ENCODE measurements around the gene PSMD3. TPM values are rescaled to one million over a fixed set of nuclear protein-coding genes. Genes with fewer than 3 reads are reported as not detected.

The PSMD3 gene
- total and polyA plus RNA-seq, 2 donors (not counting 1 experiment from before 2014, with no cell fraction given), result 55.5 to 66.9 TPM

- no peak overlapping the region for H3K27ac ChIP-seq (ENCODE audit: insufficient read depth, low read length)
- H3K9me3 ChIP-seq (ENCODE audit: control insufficient read depth, insufficient read depth, low read depth, low read length), result no peaks in the 10 kb centered on the region
- H2AFZ ChIP-seq (ENCODE audit: low read length), result no peak overlapping the region
- DNase-seq (ENCODE audit: low read depth in 2 of 2), result no peak
- H4K20me1 ChIP-seq (ENCODE audit: control insufficient read depth, extremely low read depth, insufficient read depth, low read length), result no peaks in the 10 kb centered on the region
- no peak overlapping the region for H3K4me2 ChIP-seq (ENCODE audit: extremely low read depth, insufficient read depth, low read length)
- H3K27me3 ChIP-seq (ENCODE audit: control insufficient read depth, insufficient read depth, low read length), result peaks cover 31% of the 10 kb centered on the region
- H3K4me3 ChIP-seq (replicated peaks in 1 of 4; ENCODE audit: control extremely low read depth in 1 of 4, insufficient read depth in 1 of 4, low read depth in 3 of 4, low read length in 4 of 4), result no peak overlapping the region
- TF ChIP-seq, protein P1, sequence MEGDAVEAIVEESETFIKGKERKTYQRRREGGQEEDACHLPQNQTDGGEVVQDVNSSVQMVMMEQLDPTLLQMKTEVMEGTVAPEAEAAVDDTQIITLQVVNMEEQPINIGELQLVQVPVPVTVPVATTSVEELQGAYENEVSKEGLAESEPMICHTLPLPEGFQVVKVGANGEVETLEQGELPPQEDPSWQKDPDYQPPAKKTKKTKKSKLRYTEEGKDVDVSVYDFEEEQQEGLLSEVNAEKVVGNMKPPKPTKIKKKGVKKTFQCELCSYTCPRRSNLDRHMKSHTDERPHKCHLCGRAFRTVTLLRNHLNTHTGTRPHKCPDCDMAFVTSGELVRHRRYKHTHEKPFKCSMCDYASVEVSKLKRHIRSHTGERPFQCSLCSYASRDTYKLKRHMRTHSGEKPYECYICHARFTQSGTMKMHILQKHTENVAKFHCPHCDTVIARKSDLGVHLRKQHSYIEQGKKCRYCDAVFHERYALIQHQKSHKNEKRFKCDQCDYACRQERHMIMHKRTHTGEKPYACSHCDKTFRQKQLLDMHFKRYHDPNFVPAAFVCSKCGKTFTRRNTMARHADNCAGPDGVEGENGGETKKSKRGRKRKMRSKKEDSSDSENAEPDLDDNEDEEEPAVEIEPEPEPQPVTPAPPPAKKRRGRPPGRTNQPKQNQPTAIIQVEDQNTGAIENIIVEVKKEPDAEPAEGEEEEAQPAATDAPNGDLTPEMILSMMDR (conservative IDR thresholded peaks at IDR 0.05 in 1 of 2, IDR thresholded peaks at IDR 0.05 in 1 of 2; ENCODE audit: low read depth in 1 of 2, low read length in 2 of 2), result no peak
- no peak for TF ChIP-seq EZH2 (IDR thresholded peaks at IDR 0.05; ENCODE audit: low read length, missing control alignments)
- no peak overlapping the region for H3K9ac ChIP-seq (ENCODE audit: insufficient read depth, low read length)
- H3K36me3 ChIP-seq (ENCODE audit: control insufficient read depth, insufficient read depth, low read length), result no peaks in the 10 kb centered on the region
- H3K79me2 ChIP-seq (ENCODE audit: control insufficient read depth, insufficient read depth, low read length), result no peaks in the 10 kb centered on the region
- H3K4me1 ChIP-seq (ENCODE audit: control insufficient read depth, extremely low read depth, insufficient read depth, low read length), result no peaks in the 10 kb centered on the region
Observed at GRCh38 chr17:39968761-39969160, 11.8 kb upstream of the PSMD3 start.

DNA sequence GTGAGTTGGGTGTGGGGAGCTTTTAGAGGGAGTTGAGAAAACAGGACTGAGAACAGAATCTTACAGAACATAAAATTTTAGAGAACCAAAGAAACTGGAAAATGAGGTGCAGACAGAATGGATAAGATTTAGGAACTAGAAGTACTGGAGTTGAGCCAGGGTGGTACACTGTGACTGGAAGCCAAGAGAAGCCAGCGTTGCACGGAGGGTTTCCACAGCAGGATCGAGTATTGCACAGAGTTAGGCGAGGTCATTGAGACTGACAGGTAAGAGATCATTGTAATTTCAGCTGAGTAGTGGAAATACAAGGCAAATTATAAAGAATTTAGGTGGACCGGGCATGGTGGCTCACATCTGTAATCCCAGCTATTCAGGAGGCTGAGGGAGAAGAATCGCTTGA is 11.2 kb upstream of the PSMD3 start:
- Histone ChIP-seq H4K20me1 (ENCODE audit: control insufficient read depth, extremely low read depth, insufficient read depth, low read length) (no peaks in the 10 kb centered on the region), H3K9me3 (ENCODE audit: control insufficient read depth, insufficient read depth, low read depth, low read length) (no peaks in the 10 kb centered on the region), H3K79me2 (ENCODE audit: control insufficient read depth, insufficient read depth, low read length) (no peaks in the 10 kb centered on the region), H3K9ac (ENCODE audit: insufficient read depth, low read length) (no peak overlapping the region), H3K36me3 (ENCODE audit: control insufficient read depth, insufficient read depth, low read length) (no peaks in the 10 kb centered on the region), H3K4me1 (ENCODE audit: control insufficient read depth, extremely low read depth, insufficient read depth, low read length) (no peaks in the 10 kb centered on the region), H3K4me3 (replicated peaks in 1 of 4; ENCODE audit: control extremely low read depth in 1 of 4, insufficient read depth in 1 of 4, low read depth in 3 of 4, low read length in 4 of 4) (no peak overlapping the region), H3K27me3 (ENCODE audit: control insufficient read depth, insufficient read depth, low read length) (peaks cover 31% of the 10 kb centered on the region), H3K27ac (ENCODE audit: insufficient read depth, low read length) (no peak overlapping the region), H3K4me2 (ENCODE audit: extremely low read depth, insufficient read depth, low read length) (no peak overlapping the region), H2AFZ (ENCODE audit: low read length) (no peak overlapping the region)
- TF ChIP-seq, protein P1 (conservative IDR thresholded peaks at IDR 0.05 in 1 of 2, IDR thresholded peaks at IDR 0.05 in 1 of 2; ENCODE audit: low read depth in 1 of 2, low read length in 2 of 2), result no peak
- TF ChIP-seq EZH2 (IDR thresholded peaks at IDR 0.05; ENCODE audit: low read length, missing control alignments), result no peak
- DNase-seq (ENCODE audit: low read depth in 2 of 2), result no peak

GRCh38 chr17:39970157-39970692 is 10.4 kb upstream of the PSMD3 start:
- TF ChIP-seq, protein P1 (conservative IDR thresholded peaks at IDR 0.05 in 1 of 2, IDR thresholded peaks at IDR 0.05 in 1 of 2; ENCODE audit: low read depth in 1 of 2, low read length in 2 of 2), result no peak
- no peak for TF ChIP-seq EZH2 (IDR thresholded peaks at IDR 0.05; ENCODE audit: low read length, missing control alignments)
- Histone ChIP-seq H3K4me2 (ENCODE audit: extremely low read depth, insufficient read depth, low read length) (no peak overlapping the region), H3K36me3 (ENCODE audit: control insufficient read depth, insufficient read depth, low read length) (no peaks in the 10 kb centered on the region), H3K9ac (ENCODE audit: insufficient read depth, low read length) (no peak overlapping the region), H3K9me3 (ENCODE audit: control insufficient read depth, insufficient read depth, low read depth, low read length) (no peaks in the 10 kb centered on the region), H3K79me2 (ENCODE audit: control insufficient read depth, insufficient read depth, low read length) (no peaks in the 10 kb centered on the region), H3K4me3 (replicated peaks in 1 of 4; ENCODE audit: control extremely low read depth in 1 of 4, insufficient read depth in 1 of 4, low read depth in 3 of 4, low read length in 4 of 4) (no peak overlapping the region), H3K4me1 (ENCODE audit: control insufficient read depth, extremely low read depth, insufficient read depth, low read length) (no peaks in the 10 kb centered on the region), H3K27ac (ENCODE audit: insufficient read depth, low read length) (no peak overlapping the region), H4K20me1 (ENCODE audit: control insufficient read depth, extremely low read depth, insufficient read depth, low read length) (no peaks in the 10 kb centered on the region), H3K27me3 (ENCODE audit: control insufficient read depth, insufficient read depth, low read length) (peaks cover 31% of the 10 kb centered on the region), H2AFZ (ENCODE audit: low read length) (no peak overlapping the region)
- no peak for DNase-seq (ENCODE audit: low read depth in 2 of 2)
